ENCODE measurements around the gene GANAB.

DNA sequence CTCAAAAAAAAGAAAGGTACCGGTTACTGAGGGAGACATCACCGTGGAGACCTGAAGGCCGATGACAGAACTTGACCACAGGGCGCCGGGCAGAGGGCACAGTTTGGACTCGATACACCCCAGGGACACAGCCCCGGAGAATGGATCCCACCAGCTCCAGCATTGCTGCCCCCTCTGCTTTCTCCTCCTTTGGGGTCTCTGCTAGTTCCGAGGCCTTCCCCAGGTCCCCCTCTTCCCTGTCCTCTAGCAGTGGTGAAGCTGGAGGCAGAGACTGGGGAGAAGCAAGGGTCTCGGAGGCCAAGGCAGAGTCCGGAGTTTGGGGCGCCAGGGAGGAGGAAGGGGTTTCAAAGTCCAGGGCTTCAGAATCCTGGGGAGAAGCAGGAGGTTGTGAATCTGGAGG lies 67.9 kb downstream of the GANAB start:
- TF ChIP-seq EZH2 (IDR thresholded peaks at IDR 0.05; ENCODE audit: borderline replicate concordance) (no peak), EZH2phosphoT487 (IDR thresholded peaks at IDR 0.05; ENCODE audit: low read depth, severe bottlenecking, unreplicated experiment) (no peak)
- TF ChIP-seq, protein P1, sequence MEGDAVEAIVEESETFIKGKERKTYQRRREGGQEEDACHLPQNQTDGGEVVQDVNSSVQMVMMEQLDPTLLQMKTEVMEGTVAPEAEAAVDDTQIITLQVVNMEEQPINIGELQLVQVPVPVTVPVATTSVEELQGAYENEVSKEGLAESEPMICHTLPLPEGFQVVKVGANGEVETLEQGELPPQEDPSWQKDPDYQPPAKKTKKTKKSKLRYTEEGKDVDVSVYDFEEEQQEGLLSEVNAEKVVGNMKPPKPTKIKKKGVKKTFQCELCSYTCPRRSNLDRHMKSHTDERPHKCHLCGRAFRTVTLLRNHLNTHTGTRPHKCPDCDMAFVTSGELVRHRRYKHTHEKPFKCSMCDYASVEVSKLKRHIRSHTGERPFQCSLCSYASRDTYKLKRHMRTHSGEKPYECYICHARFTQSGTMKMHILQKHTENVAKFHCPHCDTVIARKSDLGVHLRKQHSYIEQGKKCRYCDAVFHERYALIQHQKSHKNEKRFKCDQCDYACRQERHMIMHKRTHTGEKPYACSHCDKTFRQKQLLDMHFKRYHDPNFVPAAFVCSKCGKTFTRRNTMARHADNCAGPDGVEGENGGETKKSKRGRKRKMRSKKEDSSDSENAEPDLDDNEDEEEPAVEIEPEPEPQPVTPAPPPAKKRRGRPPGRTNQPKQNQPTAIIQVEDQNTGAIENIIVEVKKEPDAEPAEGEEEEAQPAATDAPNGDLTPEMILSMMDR (IDR thresholded peaks at IDR 0.05; ENCODE audit: poor library complexity), result no peak

All from hepatocyte (in vitro differentiated cells).